Astrocyte of the spinal cord (primary cell): ENCODE data around the gene TRERF1.

Source experiments
- DNase-seq: peaks from one replicate; pipeline ENCODE4 v3.0.0; 2011; ENCODE audit warnings: low read depth, low spot score
- H3K4me3 ChIP-seq: 2 replicates; pipeline ENCODE4 v1.5.1; 2011; ENCODE audit warnings: low read depth, mild to moderate bottlenecking, low read length, moderate library complexity
- CTCF ChIP-seq: IDR thresholded peaks from 2 replicates; pipeline ENCODE4 v1.5.1; 2012; ENCODE audit warnings: low read depth, mild to moderate bottlenecking, low read length, inconsistent platforms
- in situ Hi-C: cut with HindIII; loops from 2 replicates; pipeline ENCODE4 v1.10.0; 2017; ENCODE audit warnings: low sequenced_read_pairs

The TRERF1 gene

DNA sequence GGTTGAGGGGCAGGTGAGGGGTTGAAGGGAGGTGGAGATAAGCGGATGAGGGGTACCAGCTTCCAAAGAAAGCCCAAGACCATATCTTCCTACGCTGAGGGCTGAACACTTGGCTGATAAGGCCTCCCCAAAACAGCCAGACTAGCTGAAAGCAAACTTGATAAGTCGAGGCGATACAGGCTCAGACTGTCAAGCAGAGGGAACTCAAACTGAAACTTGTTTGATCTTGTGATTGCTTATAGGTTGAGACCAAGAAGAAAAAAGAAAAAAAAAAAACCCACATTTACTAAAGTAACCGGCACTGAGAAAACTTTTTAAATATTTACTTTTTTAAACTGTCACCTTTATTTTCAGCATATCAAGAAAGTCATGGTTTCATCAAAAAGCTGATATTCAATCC lies 73.6 kb downstream of the TRERF1 start:
- TF ChIP-seq CTCF = no peak
- no peak for DNase-seq
- in situ Hi-C loops = no loop called here
- H3K4me3 ChIP-seq = no peak overlapping the region

DNA sequence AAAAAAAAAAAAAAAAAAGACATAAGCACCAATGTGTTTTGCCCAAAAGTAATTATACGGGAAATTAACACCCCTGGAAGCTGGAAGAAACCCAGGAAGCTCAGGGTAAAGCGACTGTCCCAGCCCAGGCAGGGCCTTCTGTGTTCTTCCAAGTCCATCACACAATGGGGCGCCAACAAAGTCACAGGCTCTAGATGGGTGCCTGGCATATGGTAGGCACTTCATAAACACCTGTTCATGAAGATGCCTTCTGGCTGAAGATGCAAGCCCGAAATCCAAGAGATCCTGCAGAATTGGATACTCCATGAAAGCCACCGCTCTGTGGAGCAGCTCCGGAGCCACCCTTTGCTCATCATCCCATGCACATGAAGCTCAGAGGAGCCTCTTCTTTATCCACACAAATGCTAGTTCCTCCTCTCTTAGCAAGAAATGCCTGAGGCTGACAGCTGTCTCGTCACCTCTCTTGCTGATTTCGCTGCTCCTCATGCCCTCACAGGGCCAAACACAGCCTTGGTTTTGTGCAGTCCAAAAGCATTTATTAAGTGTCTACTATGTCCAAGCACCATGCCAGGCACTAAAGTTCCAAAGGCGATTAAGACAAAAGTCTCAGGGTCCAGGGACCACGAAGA lies 76.6 kb downstream of the TRERF1 start:
- no peak for TF ChIP-seq CTCF
- no peak overlapping the region for H3K4me3 ChIP-seq
- DNase-seq = no peak
- in situ Hi-C loops = no loop called here

DNA sequence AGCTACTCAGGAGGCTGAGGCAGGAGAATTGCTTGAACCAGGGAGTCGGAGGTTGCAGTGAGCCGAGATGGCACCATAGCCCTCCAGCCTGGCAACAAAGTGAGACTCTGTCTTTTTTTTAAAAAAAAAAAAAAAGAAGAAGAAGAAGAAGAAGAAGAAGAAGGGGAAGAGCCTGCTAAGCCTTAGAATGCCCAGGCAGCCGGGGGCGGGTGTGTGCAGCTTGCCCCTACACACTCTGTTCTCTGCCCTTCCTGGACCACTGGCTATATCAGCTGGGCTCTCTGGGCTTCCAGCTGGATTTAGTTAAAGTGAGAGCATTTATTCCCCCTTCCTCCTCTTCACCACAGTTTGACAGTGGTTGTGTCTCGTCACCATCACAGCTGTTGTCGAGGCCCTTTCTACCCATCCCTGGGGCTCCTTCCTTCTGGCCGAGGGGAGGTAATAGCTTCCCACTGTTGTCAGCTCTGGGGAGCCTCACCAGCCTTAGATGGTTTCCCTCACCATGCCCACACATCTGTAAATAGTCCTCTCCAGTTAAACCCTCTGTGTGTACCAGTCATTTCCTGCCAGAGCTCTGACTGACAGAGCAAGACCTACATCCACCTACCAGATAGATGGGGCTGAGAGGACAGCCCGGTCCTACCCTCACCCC lies 77.6 kb downstream of the TRERF1 start:
- no peak overlapping the region for H3K4me3 ChIP-seq
- DNase-seq = no peak
- TF ChIP-seq CTCF = no peak
- in situ Hi-C loops = no loop called here

GRCh38 chr6:42372699-42373098 lies 79.0 kb downstream of the TRERF1 start:
- DNase-seq = no peak
- in situ Hi-C loops = no loop called here
- no peak overlapping the region for H3K4me3 ChIP-seq
- no peak for TF ChIP-seq CTCF

DNA sequence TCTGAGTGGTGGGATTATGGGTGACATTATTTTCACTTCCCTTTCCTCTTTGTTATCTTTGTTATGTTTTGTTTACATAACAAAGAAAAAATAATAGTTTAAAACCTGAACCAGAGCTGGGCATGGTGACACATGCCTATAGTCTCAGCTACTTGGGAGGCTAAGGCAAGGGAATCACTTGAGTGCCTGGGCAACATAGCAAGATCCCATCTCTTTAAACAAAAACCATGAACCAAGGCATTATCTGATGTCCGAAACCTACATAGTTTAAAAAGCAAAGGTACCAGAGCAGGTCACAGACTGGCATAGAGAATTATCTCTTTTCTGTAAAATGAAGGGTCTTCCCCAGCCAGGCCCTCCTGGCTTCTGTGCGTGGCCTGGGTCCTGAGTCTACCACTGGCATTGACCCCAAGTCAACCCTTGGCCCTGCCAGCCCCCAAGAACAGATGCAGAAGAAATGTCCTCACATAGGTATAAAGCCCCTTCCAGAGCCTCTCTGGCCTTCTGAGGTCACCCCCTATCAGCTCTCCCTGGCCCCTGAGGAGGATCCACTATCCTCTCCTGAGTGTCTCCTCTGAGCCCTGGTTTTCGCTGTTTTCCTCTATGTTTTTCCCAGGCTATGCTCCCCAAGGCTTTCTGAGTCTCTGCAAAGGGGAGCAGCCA lies 81.3 kb downstream of the TRERF1 start:
- in situ Hi-C loops = no loop called here
- DNase-seq = no peak
- H3K4me3 ChIP-seq = no peak overlapping the region
- no peak for TF ChIP-seq CTCF

DNA sequence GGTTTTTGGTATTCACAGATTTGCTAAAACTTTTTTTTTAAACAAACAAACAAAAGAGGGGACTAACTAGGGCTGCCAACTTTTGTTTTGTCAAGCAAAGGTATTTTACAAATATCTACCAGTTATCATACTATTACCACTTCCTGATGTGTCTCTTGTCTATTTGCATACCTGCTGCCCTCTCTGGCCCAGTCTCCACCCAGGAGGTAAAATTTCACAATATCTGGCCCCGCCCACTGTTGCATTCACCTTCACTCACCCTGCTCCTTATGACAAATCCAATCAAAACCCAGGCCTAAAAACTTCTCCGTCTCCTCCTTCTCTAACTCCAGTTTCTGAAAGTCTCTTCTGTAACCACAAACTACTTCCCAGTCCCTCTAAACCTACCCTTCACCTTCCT lies 82.2 kb downstream of the TRERF1 start:
- H3K4me3 ChIP-seq = no peak overlapping the region
- DNase-seq = no peak
- TF ChIP-seq CTCF = no peak
- in situ Hi-C loops = no loop called here
